GM19035 (cell line): ENCODE results near the gene MAP4K4.

ENCODE experiments used
- ATAC-seq: cut with Tn5 transposase; IDR thresholded peaks from one replicate; pipeline ENCODE4 v1.9.1; 2021; ENCODE audit not compliant: unreplicated experiment

The MAP4K4 gene

DNA sequence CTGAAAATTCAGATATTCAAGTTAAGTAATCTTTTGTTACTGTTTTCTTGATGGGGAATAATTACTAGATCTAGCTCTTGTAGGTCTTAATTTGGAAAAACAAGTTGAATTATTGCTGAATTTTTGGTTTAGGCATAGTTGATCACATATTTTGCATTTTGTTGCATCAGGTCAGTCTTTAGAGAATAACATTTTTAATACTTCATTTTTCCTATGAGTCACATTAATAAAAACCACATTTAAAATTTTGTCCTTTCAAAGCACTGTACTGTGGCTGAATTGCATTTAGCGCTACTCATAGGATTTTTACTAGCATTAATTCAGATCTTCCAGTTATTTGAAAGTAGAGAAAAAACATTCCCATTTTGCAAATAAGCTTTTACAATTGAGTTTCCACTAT, 23.2 kb downstream of the MAP4K4 start:
- ATAC-seq, result no peak

- ATAC-seq, result no peak
These were observed 25.4 kb downstream of the MAP4K4 start for GRCh38 chr2:101722864-101723263.

GRCh38 chr2:101723371-101724124, 26.0 kb downstream of the MAP4K4 start:
- no peak for ATAC-seq

- ATAC-seq, result no peak
These were observed 26.6 kb downstream of the MAP4K4 start for GRCh38 chr2:101724125-101724474.

GRCh38 chr2:101725038-101725437, 27.5 kb downstream of the MAP4K4 start:
- ATAC-seq, result no peak

DNA sequence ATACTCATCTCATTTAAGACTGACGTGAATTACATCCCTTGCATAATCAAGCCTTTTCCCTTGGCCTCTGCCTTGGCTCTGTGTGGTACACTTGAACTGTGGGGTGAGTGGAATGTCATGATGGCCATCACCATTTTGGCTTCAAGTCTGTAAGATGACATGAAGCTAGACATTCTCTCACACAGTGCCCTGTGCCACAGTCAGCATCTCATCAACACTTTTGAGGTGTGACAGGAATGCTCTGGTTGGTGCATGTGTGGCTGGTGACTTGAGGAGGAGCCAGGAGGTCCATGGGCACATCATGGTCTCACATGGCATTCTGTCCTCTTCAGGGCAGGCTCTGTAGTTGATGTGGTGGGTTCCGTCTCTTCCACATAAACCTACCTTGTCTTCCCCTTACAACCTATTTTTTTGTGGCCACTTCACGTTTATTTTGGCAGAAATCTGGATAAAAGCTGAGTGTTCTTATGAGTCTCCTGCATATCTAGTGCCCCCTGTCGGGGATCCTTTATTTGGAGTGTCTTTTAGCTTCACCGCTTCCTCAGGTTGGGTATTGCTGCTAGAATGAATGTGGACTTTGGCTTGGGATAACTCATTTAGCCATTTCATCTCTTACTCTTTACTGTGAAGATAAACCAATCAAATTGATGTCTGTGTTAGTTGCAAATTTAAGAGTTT, 28.1 kb downstream of the MAP4K4 start:
- no peak for ATAC-seq

DNA sequence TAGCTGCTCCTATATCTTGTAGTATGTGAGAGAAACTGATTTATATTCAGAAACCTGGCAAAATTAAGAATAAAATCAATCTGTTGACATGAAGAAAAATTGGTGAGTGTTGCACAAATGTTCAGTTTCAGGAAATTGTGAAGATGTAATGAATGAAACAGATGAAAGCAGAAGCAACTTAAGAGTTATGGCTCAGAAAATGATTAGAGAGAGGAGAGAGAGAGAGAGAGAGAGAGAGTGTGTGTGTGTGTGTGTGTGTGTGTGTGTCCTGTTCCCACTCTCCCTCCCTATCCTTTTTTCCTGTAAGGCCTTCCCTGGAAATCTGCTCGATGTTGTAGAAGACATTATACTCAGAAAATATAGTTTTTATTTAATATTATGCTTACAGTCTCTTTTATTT, 31.4 kb downstream of the MAP4K4 start:
- no peak for ATAC-seq

DNA sequence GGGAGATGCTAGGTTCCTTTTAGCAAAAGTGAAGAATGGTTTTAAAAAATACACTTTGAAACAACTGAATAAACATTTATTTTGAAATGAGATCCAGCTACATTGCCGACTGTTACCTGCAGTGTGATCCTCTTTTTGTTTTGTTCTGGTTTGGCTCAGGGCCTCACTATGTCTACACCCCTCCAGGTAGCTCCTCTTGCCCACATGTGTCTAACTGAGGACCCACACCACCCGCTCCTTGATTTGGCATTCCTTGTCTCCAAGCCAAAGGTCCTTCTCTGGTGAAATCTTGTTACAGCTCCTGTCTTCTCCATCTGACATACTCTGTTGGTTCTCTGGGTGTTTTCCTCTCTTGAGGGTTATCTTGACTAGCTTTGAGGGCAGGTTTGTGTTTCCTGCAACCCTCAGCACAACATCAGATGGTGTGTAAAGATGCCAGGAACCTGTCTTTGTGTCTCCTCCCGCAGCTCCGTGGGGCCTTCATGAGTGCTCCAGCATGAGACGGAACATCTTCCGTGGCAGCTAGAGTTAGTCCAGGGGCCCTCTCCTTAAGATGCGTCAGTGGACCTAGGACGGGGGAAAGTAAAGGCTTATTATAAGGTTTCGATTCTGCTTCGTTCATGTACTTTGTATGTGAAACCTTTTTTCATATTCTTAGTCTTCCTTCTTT, 32.1 kb downstream of the MAP4K4 start:
- ATAC-seq, result no peak

GRCh38 chr2:101731221-101732054, 33.9 kb downstream of the MAP4K4 start:
- ATAC-seq, result no peak

- no peak for ATAC-seq
These were observed 34.7 kb downstream of the MAP4K4 start for GRCh38 chr2:101732199-101732598.

DNA sequence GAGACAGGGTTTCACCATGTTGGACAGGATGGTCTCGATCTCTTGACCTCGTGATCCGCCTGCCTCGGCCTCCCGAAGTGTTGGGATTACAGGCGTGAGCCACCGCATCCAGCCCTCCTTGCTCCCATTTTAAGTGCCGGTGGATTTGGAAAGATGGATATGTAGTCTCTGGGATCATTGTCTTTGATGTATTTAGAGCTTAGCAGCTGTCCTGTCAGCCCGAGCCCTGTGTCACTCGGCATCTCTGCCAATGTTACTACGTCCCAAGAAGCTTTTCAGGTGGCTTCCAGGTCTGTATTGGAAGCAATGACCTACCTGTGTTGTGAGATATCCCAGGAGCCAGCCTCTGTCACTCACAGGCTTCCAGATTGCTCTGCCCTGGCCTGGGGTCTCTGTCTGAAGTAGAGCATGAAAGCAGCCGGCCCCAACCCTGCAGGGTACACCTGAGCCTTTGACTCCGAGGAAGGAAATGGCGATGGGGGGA, 35.3 kb downstream of the MAP4K4 start:
- no peak for ATAC-seq

GRCh38 chr2:101733257-101733993, 35.9 kb downstream of the MAP4K4 start:
- ATAC-seq, result no peak

DNA sequence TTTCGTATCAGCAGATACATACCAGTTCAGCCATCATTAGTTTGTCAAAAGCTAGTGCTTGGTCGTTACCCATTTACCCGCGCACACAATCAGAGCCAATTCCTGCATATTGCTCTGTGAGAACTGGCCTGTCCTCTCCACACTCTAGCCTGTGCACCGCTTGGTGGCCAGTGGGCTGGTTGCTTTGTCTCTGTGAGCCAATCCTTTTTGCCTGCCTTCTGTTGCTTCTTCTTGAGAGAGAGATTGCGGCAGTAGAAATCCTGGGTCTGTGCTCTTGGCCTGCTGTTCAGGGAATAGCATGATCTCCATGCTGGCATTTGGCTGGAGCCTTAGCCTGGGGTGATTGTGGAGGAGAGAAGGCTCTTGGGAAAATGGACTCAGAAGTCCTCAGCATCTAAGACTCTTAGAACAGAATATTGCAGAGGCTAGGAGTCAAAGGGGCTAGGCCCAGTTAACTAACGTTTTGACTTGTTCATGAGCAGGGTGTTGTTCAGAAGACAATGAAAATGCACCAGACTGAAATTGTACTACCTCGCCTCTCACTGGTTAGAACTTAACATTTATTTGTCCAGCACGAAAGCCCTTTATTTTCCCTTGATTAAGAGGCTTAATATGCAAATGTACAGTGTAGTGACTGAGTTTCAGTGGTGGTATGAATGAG, 37.1 kb downstream of the MAP4K4 start:
- ATAC-seq, result no peak

GRCh38 chr2:101735166-101735533, 37.6 kb downstream of the MAP4K4 start:
- no peak for ATAC-seq

DNA sequence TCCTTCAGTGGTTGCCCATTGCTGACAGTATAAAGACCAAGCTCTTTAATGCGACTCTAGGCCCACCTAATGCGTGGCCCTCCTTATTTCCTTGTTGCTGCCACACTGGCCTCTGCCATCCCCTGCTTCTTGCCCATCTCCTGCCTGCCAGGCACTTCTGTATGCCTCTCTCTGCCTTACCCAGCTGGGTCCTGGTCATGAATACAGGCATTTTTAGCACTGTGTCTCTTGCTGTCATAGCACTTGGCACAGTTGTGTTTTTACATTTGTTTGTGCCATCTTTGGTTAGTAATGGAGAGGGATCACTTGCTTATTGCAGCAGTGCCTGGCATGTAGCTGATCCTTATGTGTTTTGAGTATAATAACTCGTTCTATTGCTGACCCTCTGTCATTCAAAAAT, 38.7 kb downstream of the MAP4K4 start:
- ATAC-seq, result no peak

GRCh38 chr2:101736861-101737291, 39.4 kb downstream of the MAP4K4 start:
- ATAC-seq, result no peak

DNA sequence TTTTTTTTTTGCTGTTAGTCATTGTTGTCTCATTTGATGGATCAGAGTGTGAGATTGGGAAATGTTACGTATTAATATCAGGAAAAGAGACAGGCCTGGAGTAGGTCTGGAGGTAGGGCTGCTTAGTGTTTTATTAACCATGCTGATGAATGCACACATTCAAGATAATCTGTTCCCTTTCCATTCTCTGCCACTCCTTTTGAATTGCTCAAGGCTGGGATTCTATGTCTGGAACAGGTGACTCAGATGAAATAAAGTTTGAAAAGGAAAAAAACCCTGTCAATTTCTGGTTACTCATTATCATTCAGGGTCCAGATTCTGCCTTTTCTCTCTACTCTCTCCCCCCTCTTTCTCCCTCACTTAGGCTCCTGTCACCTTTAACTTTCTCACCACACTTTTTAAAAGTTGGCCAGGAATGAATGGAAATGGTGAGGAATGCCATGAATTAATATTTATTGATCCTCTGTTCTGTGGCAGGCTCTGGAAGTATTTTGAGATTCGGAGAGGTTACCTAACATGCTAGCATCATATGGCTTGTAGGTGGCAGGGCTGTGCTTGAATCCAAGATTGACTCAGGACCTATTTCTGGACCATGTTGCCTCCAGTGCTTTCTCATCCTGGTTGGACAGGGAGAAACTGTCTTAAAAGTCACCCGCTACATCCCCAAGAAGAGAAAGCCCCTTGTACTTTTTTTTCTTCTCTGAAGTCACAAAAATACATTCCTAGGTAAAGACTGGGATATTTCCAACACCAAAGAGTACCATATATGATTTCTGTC, 40.2 kb downstream of the MAP4K4 start:
- no peak for ATAC-seq

- no peak for ATAC-seq
These were observed 41.1 kb downstream of the MAP4K4 start for GRCh38 chr2:101738649-101739048.

DNA sequence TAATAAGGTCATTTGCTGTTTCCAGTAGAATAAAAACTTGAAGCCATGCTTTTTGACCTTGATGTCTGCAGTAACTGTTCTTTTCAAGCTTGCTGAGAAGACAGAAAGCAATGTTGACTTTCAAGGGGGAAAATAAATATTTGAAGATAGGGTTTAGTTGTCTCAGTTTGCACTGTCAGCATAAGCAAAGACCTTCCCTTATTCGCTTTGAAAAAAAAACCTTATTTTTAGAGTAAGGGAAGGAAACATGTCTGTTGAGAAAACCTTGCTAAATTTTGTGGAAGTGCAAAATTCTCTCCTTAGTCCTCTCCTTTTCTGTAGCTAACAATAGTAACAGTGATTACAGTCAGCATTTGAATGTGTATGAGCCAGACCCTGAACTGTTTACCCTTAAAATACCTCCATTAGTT, 43.1 kb downstream of the MAP4K4 start:
- no peak for ATAC-seq
